Measurements from ENCODE around the gene RAB19.

- no peak for TF ChIP-seq POLR2A (IDR thresholded peaks at IDR 0.05)
- no peak for TF ChIP-seq CTCF (IDR thresholded peaks at IDR 0.05)
These were observed 35.5 kb downstream of the RAB19 start for GRCh38 chr7:140439359-140439758.

All from testis (tissue), 2 donors.